Suppressor macrophage treated with lipopolysaccharide for 1 hour (primary cell): Measurements from ENCODE around the gene B3GALT5.
"Not testable (repeated sequence)": the region's sequence is repeated elsewhere in the genome, so short reads cannot be mapped to it uniquely, and the experiment has no call there.

Experiments used
- DNase-seq, 3 donors: peaks; one replicate each; pipeline ENCODE4 v3.0.0-alpha.2; 2020 to 2022

Gene B3GALT5

DNA sequence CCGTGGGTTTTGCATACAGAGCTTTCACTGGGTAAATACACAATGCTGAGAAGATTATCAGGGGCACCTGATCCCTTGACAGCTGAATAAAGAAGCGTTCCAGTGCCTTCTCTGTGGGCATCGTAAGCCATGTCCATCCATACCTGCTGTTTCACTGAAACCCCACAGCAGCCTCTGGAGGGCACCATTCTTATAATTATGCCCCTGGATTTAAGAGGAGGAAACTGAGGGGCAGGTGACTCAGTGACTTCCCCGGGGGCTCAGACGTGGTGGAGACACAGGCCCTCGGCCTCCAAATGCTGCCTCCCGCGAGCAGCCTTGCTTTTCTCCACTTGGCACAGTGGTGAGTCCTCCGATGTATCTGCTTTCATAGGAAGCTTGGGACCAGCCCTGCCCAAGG, 56.7 kb downstream of the B3GALT5 start:
- no peak for DNase-seq

DNA sequence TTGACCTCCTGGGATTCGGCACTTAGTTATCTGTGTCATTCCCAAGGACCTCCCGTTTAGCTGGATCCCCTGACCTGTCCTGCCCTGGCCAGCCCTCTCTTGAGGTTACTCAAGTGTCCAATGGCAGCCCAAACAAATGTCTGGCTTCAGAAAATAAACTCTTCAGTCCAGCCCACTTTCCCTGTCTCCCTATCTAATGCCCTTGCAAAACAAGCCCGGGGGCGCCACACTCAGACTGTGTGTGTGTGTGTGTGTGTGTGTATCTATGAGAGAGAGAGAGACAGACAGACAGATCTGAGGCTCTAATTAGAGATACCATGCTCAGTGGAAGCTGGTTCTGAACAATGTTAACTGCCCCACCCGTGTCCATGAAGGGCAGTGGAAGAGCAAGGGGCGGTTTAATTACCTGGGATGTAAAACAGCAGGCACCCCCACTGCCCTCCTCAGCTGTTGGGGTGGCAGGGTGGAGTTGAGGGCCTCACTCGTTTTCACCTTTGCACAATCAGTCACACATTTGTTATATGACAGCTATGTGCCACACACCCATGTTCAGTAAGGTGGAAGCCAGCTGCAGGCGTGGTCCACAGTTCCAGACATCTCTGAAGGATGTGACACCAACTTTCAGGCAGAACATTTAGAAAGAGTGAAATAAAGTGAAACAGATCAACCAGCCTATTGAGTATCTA, 57.4 kb downstream of the B3GALT5 start:
- no peak for DNase-seq

DNA sequence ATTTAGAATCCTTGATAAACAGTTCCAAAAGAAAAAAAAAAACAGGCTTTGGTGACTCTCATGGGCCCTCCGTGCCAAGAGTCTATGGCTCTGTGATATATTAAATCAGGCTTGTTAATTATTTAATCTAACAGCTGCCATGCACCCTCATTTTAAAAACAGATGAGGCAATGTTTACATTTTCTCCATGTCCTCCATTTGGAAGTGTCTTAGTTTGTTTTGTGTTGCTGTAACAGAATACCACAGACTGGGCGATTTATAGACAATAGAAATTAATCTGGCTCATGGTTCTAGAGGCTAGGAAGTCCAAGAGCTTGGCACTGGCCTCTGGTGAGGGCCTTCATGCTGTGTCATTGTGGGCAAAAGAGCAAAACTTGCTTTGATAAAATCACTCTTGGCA, 58.0 kb downstream of the B3GALT5 start:
- no peak for DNase-seq

DNA sequence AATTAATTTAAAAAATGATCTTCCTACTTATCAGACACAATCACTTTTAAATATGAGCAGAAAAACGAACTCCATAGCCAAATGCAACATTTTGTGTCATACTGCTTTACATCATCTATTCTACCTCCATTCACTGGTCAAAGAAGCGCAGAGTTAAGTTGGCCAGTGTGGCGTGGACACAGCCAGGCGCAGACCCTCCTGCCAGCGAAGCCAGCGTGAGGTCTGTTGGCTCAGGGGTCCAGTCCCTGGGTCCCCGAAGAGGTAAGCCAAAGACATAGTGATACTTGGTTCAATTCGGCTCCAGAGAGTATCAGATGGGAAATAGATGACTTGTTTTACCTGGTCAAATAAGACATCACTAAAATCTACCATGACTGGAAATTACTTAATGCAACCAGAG, 59.2 kb downstream of the B3GALT5 start:
- no peak for DNase-seq

DNA sequence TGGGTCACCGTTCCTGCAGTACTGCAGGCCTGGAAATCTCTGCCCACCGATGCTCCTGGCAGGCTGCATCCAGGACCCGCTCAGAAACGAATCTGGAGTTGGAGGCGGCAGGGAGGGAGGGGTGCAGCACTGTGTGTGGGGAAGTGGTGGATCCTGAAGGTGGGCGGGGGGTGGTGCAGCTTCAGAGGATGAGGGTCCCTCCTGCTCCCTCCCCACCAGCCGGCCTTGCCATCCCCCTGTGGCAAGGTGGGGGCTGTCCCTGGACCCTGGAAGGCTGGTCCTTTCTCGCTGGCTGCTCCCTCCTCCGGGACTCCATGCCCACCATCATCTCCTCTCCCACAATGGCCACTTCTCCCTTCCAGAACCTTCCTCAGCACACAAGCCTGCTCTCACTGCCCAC, 60.4 kb downstream of the B3GALT5 start:
- DNase-seq: peak in 1 of 3 donors; percentile 5

DNA sequence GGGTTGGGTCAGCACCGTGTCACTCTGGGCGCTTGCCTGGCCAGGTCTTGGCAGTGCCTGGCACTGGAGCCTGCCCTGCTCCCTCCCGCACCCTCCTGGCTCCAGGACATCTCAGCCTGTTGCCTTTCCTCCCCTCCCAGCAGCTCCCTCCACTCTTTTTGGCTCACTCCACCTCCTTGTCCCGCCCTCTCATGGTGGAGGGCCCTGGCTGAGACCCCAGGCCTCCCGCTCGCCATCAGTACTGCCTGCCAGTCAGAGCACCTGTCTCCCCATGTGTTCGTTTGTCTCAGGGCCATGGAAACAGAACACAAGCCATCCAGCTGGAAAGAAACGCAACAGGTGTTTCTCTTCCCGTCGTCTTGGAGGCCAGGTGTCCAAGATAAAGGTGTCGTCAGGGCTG, 61.0 kb downstream of the B3GALT5 start:
- no peak for DNase-seq

DNA sequence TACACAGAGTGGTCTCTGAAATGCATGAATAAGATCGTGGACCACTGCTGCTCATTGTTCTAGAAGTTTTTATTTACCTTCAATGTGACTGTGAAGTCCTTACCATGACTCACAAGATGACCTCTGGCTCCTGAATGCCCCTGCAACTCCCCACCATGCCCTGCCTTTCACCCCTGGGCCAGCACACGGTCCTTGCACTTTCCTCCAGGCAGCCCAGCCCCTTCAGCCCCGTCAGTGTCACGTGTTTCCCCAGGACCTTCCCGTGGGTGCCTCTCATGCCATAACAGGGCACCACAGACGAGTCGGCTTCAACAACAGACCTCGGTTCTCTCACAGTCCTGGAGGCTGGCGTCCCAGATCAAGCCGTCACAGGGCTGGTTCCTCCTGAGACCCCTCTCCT, 62.1 kb downstream of the B3GALT5 start:
- no peak for DNase-seq

DNA sequence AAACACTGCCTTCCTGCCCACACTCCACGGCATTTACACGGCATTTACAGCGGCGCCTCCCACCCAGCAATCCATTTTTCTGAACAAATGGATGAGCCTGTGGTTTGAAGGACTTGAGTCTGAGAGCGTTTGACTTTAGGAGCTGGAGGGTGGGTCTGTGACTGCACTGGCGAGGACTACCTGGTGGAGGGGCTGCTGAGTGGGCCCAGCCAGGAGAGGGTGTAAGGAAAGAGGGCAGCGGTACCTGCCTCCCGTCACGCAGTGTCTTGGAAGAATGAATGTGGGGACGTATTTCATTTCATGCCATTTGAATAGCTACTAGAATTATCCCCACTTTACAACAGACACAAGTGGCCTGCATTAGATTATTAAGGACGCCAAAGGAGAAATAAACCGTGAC, 62.9 kb downstream of the B3GALT5 start:
- no peak for DNase-seq

DNA sequence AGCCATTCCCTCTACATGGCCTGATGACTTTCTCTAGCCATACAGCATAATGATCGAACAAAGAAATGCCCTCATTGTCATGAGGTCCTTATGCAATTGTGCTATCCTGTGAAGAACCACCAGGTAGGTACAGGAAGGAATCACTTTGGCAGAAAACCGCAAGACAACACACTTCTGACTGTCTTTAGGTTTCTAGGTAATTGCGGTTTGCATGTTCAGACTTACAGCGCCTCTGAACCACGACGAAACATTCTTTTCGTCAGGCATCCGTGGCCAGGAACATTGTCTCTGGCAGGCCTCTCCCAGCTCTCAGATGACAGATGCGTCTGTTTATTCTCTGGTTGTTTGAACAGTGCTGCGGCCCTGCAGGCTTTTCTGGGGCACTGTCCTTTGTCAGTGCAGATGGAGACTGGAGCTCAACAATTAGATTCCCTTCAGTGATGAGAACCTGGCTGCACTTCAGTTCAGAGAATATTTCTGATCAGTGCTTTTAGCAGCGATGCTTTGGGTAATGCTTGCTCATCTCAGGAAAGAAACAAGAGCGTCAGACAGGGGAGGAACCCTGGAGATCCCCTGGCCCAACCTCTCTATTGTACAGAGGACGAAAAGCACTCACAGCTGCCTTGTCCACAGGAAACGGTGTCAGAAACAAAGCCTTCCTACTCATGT, 63.4 kb downstream of the B3GALT5 start:
- DNase-seq: no peak

DNA sequence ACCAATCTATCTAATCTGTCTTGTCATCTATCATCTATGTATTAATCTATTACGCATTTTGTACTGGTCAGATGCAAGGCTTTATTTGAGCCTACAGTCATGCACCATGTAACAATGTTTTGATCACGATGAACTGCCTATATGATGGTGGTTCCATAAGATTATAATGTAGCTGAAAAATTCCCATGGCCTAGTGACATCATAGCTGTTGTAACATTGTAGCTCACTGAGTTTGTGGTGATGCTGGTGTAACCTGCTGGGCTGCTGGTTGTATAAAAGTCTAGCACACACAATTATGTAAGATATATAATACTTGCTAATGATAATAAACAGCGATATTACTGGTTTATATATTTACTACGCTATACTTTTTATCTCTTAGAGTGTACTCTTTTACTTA, 67.5 kb downstream of the B3GALT5 start:
- DNase-seq: no peak

DNA sequence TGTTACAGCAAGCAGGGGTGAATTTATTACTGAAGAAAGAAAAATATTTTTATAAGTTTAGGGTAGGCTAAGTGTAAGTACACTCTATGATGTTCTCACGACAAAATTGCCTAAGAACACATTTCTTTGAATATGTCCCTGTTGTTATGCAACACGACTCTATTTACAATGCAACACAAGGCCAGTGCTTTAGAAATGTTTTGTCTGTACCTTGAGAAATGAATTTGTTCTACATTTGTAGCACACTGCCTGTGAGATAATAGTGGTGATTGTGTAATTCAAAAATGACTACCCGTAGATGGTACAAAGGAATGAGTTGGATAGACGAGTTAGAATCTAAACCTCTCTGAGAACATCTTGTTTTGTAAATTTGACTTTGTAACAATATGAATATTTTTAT, 68.5 kb downstream of the B3GALT5 start:
- no peak for DNase-seq

DNA sequence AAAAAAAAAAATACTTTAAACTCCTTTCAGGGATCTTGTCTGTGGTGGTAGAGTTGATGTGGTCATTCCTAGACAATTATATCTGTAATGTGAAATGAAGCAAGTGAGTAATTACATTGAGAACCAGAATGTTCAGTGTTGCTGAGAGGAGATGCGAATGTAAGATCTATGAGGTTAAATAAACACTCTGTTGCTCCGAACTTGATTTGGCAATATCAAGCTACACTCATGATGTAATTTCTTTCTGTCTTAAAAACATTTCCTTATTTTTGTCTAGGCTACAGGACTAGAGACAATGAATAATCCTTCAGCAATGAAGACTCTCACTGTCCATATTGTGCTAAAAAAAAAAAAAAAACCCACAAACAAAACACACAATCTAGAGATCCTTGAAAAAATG, 69.1 kb downstream of the B3GALT5 start:
- DNase-seq: no peak

DNA sequence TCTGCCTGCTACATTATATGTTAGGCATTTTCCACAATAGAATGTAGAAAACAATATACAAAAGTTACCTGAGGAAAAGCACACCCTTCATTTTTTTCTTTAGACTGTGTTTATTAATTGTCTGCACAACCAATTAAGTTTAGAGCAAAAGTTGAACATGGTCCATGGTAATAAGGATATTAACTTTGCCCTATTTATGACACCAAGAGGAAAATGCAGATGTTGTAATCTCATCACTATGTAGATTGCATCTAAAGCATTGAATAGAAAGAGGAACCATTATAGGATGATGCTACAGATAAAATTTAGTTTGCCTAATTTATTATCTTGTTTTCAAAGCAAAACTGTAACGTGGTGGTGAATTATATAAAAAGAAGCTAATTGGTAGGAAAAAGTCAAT, 72.5 kb downstream of the B3GALT5 start:
- no peak for DNase-seq

DNA sequence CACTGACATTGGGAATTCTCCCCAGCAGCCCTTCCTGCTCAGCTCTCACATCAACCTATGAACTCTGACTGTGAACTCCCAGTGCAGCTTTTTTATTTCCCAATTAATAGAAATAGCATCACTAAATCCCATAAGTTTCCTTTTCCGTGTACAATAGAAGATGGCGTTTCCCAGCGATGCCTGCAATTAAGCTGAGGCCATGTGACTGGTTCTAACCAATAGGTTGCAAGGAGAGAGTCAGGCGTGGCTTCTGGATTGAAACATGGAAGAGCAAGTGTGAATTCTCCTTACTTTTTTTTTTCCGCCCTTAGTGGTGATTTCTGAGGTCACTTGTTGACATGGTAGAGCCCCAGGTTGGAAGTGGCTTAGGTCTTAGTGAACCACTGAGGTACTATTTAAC, 73.3 kb downstream of the B3GALT5 start:
- no peak for DNase-seq

DNA sequence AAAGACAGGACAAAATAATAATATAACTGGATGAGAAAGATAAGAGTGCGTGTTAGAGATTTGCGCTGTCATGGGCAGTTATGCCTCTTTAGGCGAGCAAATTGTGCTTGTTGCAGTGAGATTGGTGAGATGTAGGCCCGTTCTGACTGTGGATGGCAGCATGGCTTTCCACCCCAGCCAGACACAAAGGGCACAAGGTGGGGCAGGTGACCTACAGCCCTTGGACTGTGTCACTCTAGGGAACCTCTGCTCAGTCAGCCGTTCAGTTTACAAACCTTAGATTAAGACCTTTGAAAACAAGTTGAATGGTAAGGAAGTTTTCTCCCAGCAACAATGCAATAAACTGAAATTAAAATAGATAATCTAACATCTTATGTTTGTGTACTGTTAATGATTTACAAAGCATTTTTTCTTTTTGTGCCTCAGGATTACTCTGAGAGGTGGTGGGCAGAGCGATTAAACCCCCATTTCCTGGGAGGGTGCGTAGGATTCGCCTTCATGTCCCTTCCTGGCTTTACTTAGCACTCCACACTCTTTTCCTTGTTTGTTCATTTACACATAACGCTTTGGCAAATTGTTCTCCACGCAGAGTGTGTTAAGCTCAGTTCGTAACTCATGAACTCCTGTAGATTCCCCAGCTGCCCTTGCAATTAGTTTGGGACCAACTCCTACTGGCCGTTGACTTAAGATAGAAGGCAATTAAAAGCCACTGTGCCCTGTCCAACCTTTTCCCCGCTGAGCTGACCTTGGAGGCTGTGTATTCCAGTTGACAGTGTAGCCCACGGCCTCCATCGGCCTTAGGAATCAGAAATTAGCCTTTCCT, 74.1 kb downstream of the B3GALT5 start:
- DNase-seq: no peak

DNA sequence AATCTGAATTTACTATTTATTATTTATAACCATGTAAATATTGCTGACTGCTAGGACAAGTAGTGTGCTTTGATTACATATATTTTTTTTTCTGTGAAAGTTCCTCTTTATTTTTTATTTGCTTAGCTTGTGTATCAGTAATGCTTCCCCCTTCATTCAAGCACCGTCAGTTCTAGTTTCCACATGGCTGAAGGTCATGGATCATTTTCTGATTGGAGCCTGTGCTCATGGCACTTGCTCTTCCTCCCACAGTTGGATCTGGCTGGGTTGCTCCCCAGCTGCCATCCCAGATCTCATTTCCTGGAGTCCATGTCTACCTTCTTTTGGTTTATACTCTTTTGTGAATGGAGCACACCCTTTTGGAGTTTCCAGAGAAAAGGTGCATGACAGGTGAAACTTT, 75.3 kb downstream of the B3GALT5 start:
- no peak for DNase-seq

DNA sequence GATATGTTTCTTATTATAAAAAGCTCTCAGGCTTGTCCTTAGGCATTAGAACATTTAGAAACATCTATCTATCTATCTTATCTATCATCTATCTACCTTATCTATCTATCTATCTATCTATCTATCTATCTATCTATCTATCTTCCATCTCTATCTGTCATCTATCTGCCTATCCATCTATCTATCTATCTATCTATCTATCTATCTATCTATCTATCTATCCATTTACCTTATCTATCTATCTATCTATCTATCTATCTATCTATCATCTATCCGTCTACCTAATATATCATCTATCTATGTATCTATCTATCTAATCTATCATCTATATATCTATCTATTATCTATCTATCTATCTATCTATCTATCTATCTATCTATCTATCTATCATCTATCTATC, 77.1 kb downstream of the B3GALT5 start:
- DNase-seq: not testable (repeated sequence)

DNA sequence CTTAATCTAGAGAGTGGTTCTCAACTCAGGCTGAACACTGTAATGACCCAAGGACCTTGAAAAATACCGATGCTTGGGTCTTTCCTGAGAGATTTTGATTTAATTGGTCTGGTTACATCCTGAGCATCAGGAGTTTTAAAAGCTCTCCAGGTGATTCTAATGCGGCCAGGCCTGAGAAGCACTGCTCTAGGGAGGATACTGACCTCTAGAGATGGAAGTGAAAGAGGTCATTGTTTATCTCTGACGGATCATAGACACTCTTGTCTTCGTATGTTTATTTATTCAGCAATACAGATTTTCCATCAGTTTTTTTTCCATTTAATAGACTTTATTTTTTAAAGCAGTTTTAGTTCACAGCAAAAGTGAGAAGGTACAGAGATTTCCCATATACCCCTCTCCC, 77.7 kb downstream of the B3GALT5 start:
- DNase-seq: no peak

DNA sequence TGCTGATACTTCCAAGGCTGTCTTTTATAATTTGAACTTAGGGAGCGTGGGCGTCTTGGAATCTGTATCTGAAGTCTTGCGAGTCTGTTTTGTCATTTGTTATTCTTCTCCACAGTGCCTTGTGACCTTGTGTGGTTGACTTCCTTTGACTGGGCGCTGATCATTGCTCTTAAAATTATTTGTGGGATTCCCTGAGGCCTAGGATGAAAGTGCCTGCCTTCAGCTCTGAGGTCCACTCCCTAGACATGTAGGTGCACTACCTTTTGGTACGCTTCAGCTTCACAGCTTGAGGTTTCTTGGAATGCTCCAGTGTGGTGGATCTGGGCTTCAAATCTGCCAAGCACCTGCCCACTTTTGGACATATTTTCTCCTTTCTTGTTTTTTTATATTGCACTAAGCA, 82.0 kb downstream of the B3GALT5 start:
- no peak for DNase-seq

DNA sequence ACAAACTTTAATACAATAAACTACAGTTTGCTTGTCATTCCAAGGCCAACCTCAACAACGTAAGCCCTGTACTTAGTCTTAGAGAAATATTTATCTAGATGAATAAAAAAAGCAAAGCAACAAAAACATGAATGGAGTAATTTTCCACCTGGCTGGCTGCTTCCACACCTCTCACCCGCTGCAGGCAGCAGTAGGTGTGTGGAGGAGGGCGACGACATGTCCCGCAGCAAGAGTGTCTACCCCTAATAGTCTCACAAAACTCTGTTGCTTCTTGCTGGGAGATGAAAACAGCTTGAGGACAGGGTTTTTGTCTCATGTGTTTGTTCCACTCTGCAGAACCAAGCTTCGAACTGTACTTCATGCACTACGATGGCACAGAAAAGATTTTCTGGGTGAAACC, 83.5 kb downstream of the B3GALT5 start:
- no peak for DNase-seq

DNA sequence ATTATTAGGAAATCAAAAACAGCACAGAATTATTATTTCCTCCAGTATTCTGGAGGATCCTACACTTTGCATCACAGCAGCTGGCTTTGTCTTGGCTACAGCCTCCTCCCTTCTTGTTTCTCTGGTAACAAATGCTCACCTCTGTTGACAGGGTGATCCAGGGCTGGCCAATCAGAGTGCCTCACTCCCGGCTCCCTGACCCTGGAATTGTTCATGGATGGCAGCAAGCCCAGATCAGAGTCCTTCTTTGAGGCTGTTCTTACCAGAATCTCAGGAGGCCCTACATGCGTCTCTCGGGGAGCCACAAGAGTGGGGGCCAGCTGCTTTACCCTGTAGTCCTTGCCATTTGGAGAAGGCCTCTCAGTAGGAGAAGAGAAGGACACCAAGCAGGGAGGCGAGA, 83.9 kb downstream of the B3GALT5 start:
- DNase-seq: no peak

DNA sequence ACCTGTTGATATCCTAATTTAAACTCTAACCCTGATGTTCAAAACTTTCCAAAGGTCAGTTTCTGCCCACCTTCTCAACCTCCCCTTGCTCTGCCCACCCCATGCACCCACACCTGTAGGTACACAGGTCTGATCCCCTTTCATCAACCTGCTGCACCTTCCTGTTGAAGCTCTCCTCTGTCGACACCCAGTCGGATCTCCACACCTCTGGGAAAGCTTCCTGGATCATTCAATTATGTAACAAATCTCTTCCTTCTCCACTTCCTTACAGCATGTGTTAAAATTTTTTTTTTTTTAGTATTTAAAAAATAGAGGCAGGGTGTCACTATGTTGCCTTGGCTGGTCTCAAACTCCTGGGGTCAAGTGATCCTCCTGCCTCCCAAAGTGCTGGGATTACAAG, 87.6 kb downstream of the B3GALT5 start:
- DNase-seq: no peak

DNA sequence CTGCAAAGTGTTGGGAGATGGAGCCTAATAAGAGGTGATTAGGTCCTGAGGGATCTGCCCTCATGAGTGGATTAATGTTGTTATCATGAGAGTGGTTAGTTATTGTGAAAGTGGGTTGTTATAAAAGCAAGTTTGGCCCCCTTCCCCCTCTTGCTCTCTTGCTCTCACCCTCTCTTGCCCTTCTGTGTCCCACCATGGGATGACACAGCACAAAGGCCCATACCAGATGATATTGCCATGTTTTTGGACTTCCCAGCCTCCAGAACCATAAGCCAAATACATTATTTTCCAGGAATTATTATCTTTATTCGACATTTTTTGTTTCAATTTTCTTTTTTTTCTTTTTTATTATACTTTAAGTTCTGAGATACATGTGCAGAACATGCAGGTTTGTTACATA, 90.8 kb downstream of the B3GALT5 start:
- DNase-seq: no peak

DNA sequence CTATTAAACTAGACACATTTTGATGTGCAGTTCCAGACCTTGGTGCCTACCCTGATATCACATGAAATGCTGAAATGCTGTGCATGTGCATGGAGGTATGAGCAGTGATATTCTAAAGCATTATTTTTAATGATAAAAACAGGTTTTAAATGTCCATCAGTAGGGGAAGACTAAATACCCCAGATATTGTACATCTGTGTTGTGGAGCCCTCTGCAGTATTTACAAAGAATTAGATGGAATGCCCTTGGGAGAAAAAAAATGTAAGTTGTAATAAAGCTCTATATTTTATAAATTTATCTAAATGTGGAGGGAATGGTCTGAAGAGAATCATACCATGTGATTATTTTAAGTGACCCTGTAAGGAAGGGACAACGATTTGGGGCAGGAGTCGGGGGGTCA, 93.1 kb downstream of the B3GALT5 start:
- no peak for DNase-seq
